Measurements from ENCODE around the gene SRSF6.
A peak's percentile ranks its signal among the peaks of the same experiment; 100 is the strongest.
"Not testable (repeated sequence)": the region's sequence is repeated elsewhere in the genome, so short reads cannot be mapped to it uniquely, and the experiment has no call there.

SRSF6 gene

DNA sequence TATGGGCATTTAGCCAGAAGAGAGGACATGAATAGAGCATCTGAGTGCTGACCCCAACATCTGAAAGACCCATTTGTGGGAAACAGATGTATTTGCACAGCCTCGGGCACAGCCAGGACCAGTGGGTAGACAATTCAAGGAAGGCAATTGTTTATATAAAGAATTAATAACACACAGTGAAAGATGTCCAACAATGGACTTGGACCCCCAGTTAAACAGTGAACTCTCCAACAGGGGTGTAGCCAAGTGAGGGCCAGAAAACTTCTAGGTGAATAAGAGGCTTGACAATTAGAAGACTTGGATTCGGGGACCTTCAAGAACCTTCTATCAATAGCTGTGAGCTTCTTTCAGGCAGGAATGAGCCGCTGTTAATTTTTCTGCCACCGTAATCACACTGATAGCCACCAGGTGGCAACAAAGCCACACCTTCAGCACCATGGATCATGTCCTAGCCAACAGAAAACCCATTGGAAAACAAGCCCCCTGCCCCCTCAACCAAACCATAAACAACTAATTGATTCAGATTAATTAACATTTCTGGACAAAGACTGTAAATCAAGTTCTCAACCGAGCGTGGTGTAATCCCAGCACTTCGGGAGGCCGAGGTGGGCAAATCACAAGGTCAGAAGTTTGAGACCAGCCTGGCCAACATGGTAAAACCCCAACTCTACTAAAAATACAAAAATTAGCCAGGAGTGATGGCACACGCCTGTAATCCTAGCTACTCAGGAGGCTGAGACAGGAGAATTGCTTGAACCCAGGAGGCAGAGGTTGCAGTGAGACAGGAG lies 8.8 kb upstream of the SRSF6 start:
- ChIA-PET CTCF (interaction anchor here (0.6 to 1.0 kb wide), 6 partner anchors 8 to 741 kb away, joined by 3 to 5 read pairs (median 3); partner anchors contain the start of gene IFT52), POLR2A (interaction anchor here (1.0 to 2.7 kb wide), 2 partner anchors 9 to 20 kb away, joined by 3 to 12 read pairs; partner anchors contain the start of gene SRSF6)
- no peak for TF ChIP-seq L3MBTL2 (conservative IDR thresholded peaks at IDR 0.05)
- no peak for TF ChIP-seq ELF4 (IDR thresholded peaks at IDR 0.05)
- peak; percentile 67 for DNase-seq (ENCODE audit: extremely low spot score)

DNA sequence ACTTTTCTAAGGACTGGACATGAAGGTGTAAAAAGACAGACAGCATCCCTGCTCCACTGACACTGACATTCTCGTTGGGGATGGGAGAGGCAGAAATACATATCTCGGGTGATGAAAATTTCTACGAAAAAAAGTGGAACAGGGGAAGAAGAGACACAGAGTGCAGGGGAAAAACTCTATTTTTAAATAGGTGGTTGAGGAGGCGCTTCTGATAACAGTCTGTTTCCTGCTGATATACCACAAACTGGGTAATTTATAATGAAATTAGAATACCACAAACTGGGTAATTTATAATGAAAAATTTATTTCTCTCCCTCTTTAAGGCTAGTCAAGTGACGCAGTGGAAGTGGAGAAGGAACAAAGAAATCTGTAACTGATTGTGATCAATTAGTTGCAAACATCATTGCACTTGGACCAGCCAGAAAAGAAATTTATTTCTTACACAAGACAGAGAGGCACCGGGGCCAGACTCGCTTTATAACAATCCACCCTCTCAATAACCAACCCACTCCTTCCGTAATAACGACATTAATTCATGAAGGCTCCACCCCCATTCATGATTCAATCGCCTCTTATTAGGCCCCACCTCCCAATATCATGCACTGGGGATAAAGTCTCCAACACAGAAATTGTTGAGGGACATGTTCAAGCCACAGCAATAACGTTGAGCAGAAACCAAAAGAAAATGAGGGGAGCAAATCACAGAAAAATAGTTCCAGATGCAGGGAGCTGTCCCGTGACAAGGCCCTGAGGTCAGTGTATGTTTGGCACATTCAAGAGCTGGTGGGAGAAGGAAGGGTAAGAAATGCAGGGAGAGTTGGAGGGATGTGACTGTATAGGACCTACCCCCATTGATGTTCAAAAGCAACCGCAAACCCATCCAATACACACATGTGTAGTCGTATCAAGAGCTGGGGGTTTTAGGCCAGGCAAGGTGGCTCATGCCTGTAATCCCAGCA lies 6.6 kb upstream of the SRSF6 start:
- CTCF ChIA-PET, result interaction anchor here (0.7 to 1.4 kb wide), 2 partner anchors 78 to 87 kb away, joined by 3 to 4 read pairs; no protein-coding TSS in a partner anchor
- no peak for TF ChIP-seq ELF4 (IDR thresholded peaks at IDR 0.05)
- TF ChIP-seq FOXM1 (IDR thresholded peaks at IDR 0.05; ENCODE audit: borderline replicate concordance), result no peak
- TF ChIP-seq BHLHE40 (IDR thresholded peaks at IDR 0.05; ENCODE audit: borderline replicate concordance), result no peak
- TF ChIP-seq FOXK2 (IDR thresholded peaks at IDR 0.05), result no peak
- no peak for TF ChIP-seq ARNT (IDR thresholded peaks at IDR 0.05)
- no peak for TF ChIP-seq HDGF (IDR thresholded peaks at IDR 0.05; ENCODE audit: borderline replicate concordance)
- TF ChIP-seq, protein P1, sequence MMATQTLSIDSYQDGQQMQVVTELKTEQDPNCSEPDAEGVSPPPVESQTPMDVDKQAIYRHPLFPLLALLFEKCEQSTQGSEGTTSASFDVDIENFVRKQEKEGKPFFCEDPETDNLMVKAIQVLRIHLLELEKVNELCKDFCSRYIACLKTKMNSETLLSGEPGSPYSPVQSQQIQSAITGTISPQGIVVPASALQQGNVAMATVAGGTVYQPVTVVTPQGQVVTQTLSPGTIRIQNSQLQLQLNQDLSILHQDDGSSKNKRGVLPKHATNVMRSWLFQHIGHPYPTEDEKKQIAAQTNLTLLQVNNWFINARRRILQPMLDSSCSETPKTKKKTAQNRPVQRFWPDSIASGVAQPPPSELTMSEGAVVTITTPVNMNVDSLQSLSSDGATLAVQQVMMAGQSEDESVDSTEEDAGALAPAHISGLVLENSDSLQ (IDR thresholded peaks at IDR 0.05), result no peak

DNA sequence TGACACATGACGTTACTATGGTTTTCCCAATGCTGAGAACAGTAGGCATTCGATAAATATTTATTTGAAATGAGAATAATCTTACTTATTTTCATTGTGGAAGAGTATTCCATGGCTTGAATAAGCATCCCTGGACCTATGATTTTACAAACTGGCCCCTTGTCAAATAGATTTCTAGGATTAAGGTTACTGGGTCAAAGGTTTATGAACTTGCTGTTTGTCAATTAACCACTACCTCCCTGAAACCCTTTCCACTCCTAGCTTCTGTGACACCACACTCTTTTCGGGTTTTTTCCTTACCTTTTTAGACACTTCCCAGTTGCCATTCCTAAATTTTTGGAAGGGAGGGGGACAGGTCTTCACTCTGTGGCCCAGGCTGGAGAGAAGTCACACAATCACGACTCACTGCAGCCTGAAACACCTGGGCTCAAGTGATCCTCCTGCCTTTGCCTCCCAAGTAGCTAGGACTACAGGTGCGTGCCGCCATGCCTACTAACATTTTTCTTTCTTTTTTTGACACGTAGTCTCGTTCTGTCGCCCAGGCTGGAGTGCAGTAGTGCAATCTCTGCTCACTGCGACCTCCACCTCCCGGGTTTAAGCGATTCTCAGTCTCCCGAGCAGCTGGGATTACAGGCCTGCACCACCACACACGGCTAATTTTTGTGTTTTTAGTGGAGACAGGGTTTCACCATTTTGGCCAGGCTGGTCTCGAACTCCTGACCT lies 5.1 kb upstream of the SRSF6 start:
- CTCF ChIA-PET, result no interaction called here
- no peak for TF ChIP-seq BHLHE40 (IDR thresholded peaks at IDR 0.05; ENCODE audit: borderline replicate concordance)
- TF ChIP-seq CTBP1 (IDR thresholded peaks at IDR 0.05; ENCODE audit: borderline replicate concordance), result no peak
- TF ChIP-seq, protein P1 (IDR thresholded peaks at IDR 0.05), result no peak
- no peak for TF ChIP-seq L3MBTL2 (conservative IDR thresholded peaks at IDR 0.05)
- TF ChIP-seq NFRKB (IDR thresholded peaks at IDR 0.05), result no peak
- DNase-seq (ENCODE audit: extremely low spot score), result no peak
- POLR2A ChIA-PET, result no interaction called here

More for the DNA sequence above, 6.6 kb upstream of the SRSF6 start:
- POLR2A ChIA-PET, result interaction anchor here (2.7 kb wide), 1 partner anchor 7 kb away, joined by 12 read pairs; the partner anchor contains the start of gene SRSF6
- no peak for DNase-seq (ENCODE audit: extremely low spot score)

DNA sequence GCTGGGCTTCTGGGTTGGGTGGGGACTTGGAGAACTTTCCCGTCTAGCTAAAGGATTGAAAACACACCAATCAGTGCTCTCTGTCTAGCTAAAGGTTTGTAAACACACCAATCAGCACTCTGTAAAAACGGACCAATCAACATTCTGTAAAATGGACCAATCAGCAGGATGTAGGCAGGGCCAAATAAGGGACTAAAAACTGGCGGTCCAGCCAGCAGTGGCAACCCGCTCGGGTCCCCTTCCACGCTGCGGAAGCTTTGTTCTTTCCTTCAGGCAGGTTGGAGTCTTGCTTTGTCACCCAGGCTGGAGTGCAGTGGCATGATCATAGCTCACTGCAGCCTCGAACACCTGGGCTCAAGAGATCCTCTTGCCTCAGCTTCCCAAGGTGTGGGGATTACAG lies 1.4 kb upstream of the SRSF6 start:
- DNase-seq (ENCODE audit: extremely low spot score); CTCF ChIA-PET: not testable (repeated sequence)
- POLR2A ChIA-PET, result interaction anchor here (0.7 to 3.4 kb wide), 8 partner anchors 13 to 1764 kb away, joined by 3 to 35 read pairs (median 8); partner anchors contain the start of genes IFT52 and L3MBTL1

GRCh38 chr20:43456809-43457639 lies 672 bp upstream of the SRSF6 start:
- ChIA-PET POLR2A (interaction anchor here (0.6 to 3.4 kb wide), 28 partner anchors 8 to 1764 kb away, joined by 3 to 35 read pairs (median 4); partner anchors contain the start of genes IFT52 and L3MBTL1), CTCF (no interaction called here)
- TF ChIP-seq BHLHE40 (IDR thresholded peaks at IDR 0.05; ENCODE audit: borderline replicate concordance) (no peak), ZNF384 (IDR thresholded peaks at IDR 0.05) (0 out of 2 replicates have a peak, but pooled peaks have one; percentile 54)

GRCh38 chr20:43458422-43458924 lies 777 bp downstream of the SRSF6 start:
- no peak for TF ChIP-seq FOXM1 (IDR thresholded peaks at IDR 0.05; ENCODE audit: borderline replicate concordance)
- no peak for TF ChIP-seq ARNT (IDR thresholded peaks at IDR 0.05)
- TF ChIP-seq LEF1 (IDR thresholded peaks at IDR 0.05; ENCODE audit: borderline replicate concordance), result no peak
- TF ChIP-seq SUZ12 (IDR thresholded peaks at IDR 0.05), result no peak
- TF ChIP-seq BHLHE40 (IDR thresholded peaks at IDR 0.05; ENCODE audit: borderline replicate concordance), result no peak
- TF ChIP-seq, protein P1 (IDR thresholded peaks at IDR 0.05), result no peak
- no peak for TF ChIP-seq FOXK2 (IDR thresholded peaks at IDR 0.05)
- ChIA-PET POLR2A (interaction anchor here (0.6 to 3.4 kb wide), 14 partner anchors 8 to 1765 kb away, joined by 3 to 35 read pairs (median 6); partner anchors contain the start of gene IFT52), CTCF (no interaction called here)
- no peak for DNase-seq (ENCODE audit: extremely low spot score)

More at GRCh38 chr20:43456809-43457639, 672 bp upstream of the SRSF6 start:
- DNase-seq (ENCODE audit: extremely low spot score), result peak; percentile 85
